HEK293 (cell line): ENCODE measurements around the gene PAQR5.

Experiments used
- CTCF ChIA-PET: fragments of 350-600 bp; formaldehyde crosslinking; extraction: SDS; loops from one replicate; lab custom pipeline; 2021; ENCODE audit warnings: antibody characterized with exemption; lab: Yijun Ruan, JAX
- POLR2A ChIA-PET: fragments of 300-600 bp; formaldehyde crosslinking; extraction: SDS; loops from one replicate; lab custom pipeline; 2020; ENCODE audit warnings: antibody characterized with exemption, inconsistent platforms; lab: Yijun Ruan, JAX
- H3K27ac ChIP-seq: fragments of 200-500 bp; sonication (Bioruptor generic); 2 replicates; pipeline ENCODE4 v1.5.1; 2014; ENCODE audit warnings: low read depth, low read length, control low read depth, inconsistent platforms; ENCODE audit errors: extremely low read depth
- H3K36me3 ChIP-seq, 2 experiments: fragments of 200-500 bp in 1 of 2; sonication (Bioruptor generic) in 1 of 2; 1 replicate in 1 of 2; 2 replicates in 1 of 2; pipeline ENCODE4 v1.5.1; 2014 to 2017; ENCODE audit warnings: inconsistent platforms in 2 of 2, low read length in 2 of 2; ENCODE audit not compliant: control insufficient read depth in 2 of 2, insufficient read depth in 1 of 2
- H3K4me1 ChIP-seq: fragments of 200-500 bp; sonication (Bioruptor generic); 2 replicates; pipeline ENCODE4 v1.5.1; 2014; ENCODE audit warnings: mild to moderate bottlenecking, low read length, inconsistent platforms; ENCODE audit not compliant: control insufficient read depth, insufficient read depth
- H3K4me3 ChIP-seq: 2 replicates; pipeline ENCODE4 v1.5.1; 2011; ENCODE audit warnings: low read depth, mild to moderate bottlenecking, control low read depth, low read length, moderate library complexity
- H3K9me3 ChIP-seq: fragments of 200-500 bp; sonication (Bioruptor generic); 2 replicates; pipeline ENCODE4 v1.5.1; 2014; ENCODE audit warnings: low read depth, low read length, inconsistent platforms; ENCODE audit not compliant: control insufficient read depth, insufficient read depth
- BCL11B ChIP-seq: fragments of 450-650 bp; formaldehyde crosslinking; IDR thresholded peaks from 2 replicates; pipeline ENCODE4 v1.5.1; 2016; ENCODE audit warnings: low read depth, missing biosample characterization, missing genetic modification characterization
- GLI2 ChIP-seq: fragments of 450-650 bp; formaldehyde crosslinking; IDR thresholded peaks from 2 replicates; pipeline ENCODE4; 2017; ENCODE audit warnings: missing biosample characterization, missing genetic modification characterization, low read depth, borderline replicate concordance
- GLI4 ChIP-seq: fragments of 450-650 bp; formaldehyde crosslinking; IDR thresholded peaks from 2 replicates; pipeline ENCODE4 v1.5.1; 2016; ENCODE audit warnings: missing biosample characterization, missing genetic modification characterization
- HOXC10 ChIP-seq: sonication (generic); formaldehyde crosslinking; IDR thresholded peaks from 2 replicates; pipeline ENCODE4 v1.8.1; 2023; ENCODE audit warnings: mild to moderate bottlenecking, missing genetic modification reagents
- HOXD13 ChIP-seq: sonication (generic); formaldehyde crosslinking; IDR thresholded peaks from 2 replicates; pipeline ENCODE4 v1.8.0; 2022; ENCODE audit warnings: missing genetic modification reagents, borderline replicate concordance
- IKZF3 ChIP-seq: fragments of 450-650 bp; IDR thresholded peaks from 2 replicates; pipeline ENCODE4 v1.5.0; 2018; ENCODE audit warnings: missing biosample characterization, mild to moderate bottlenecking, missing genetic modification characterization, moderate library complexity
- KLF1 ChIP-seq: fragments of 450-650 bp; formaldehyde crosslinking; IDR thresholded peaks from 2 replicates; pipeline ENCODE4 v1.5.1; 2016; ENCODE audit warnings: missing biosample characterization, missing genetic modification characterization
- KLF16 ChIP-seq: fragments of 450-650 bp; formaldehyde crosslinking; IDR thresholded peaks from 2 replicates; pipeline ENCODE4 v1.5.1; 2017; ENCODE audit warnings: missing biosample characterization, missing genetic modification characterization
- SCRT2 ChIP-seq: fragments of 450-650 bp; formaldehyde crosslinking; IDR thresholded peaks from 2 replicates; pipeline ENCODE4 v1.5.1; 2016; ENCODE audit warnings: missing biosample characterization, missing genetic modification characterization
- SP3 ChIP-seq: fragments of 450-650 bp; formaldehyde crosslinking; IDR thresholded peaks from 2 replicates; pipeline ENCODE4 v1.5.1; 2016; ENCODE audit warnings: missing biosample characterization, missing genetic modification characterization
- TSHZ1 ChIP-seq: fragments of 450-650 bp; formaldehyde crosslinking; IDR thresholded peaks from 2 replicates; pipeline ENCODE4 v1.5.1; 2016; ENCODE audit warnings: missing biosample characterization, missing genetic modification characterization, borderline replicate concordance
- YY1 ChIP-seq: fragments of 450-650 bp; formaldehyde crosslinking; IDR thresholded peaks from 2 replicates; pipeline ENCODE4 v1.5.1; 2018; ENCODE audit warnings: missing biosample characterization, missing genetic modification characterization
- ZBTB6 ChIP-seq: fragments of 450-650 bp; formaldehyde crosslinking; IDR thresholded peaks from 2 replicates; pipeline ENCODE4 v1.5.1; 2017; ENCODE audit warnings: missing biosample characterization, missing genetic modification characterization
- ZFP41 ChIP-seq: fragments of 450-650 bp; formaldehyde crosslinking; IDR thresholded peaks from 2 replicates; pipeline ENCODE4 v1.5.1; 2016; ENCODE audit warnings: missing biosample characterization, missing genetic modification characterization, borderline replicate concordance
- ZIC2 ChIP-seq: fragments of 450-650 bp; formaldehyde crosslinking; IDR thresholded peaks from 2 replicates; pipeline ENCODE4 v1.5.1; 2016; ENCODE audit warnings: missing biosample characterization, missing genetic modification characterization
- ZNF121 ChIP-seq: fragments of 450-650 bp; formaldehyde crosslinking; IDR thresholded peaks from 2 replicates; pipeline ENCODE4 v1.5.1; 2016; ENCODE audit warnings: missing biosample characterization, missing genetic modification characterization
- ZNF140 ChIP-seq: fragments of 450-650 bp; formaldehyde crosslinking; IDR thresholded peaks from 2 replicates; pipeline ENCODE4 v1.5.1; 2016; ENCODE audit warnings: missing biosample characterization, missing genetic modification characterization
- ZNF2 ChIP-seq: fragments of 450-650 bp; formaldehyde crosslinking; IDR thresholded peaks from 2 replicates; pipeline ENCODE4 v1.5.1; 2016; ENCODE audit warnings: missing biosample characterization, missing genetic modification characterization
- ZNF23 ChIP-seq: fragments of 450-650 bp; formaldehyde crosslinking; IDR thresholded peaks from 2 replicates; pipeline ENCODE4 v1.5.1; 2016; ENCODE audit warnings: missing biosample characterization, missing genetic modification characterization, borderline replicate concordance
- ZNF350 ChIP-seq: fragments of 450-650 bp; formaldehyde crosslinking; IDR thresholded peaks from 2 replicates; pipeline ENCODE4 v1.5.0; 2017; ENCODE audit warnings: missing biosample characterization, mild to moderate bottlenecking, missing genetic modification characterization
- ZNF354C ChIP-seq: fragments of 450-650 bp; formaldehyde crosslinking; IDR thresholded peaks from 2 replicates; pipeline ENCODE4 v1.5.1; 2016; ENCODE audit warnings: missing biosample characterization, missing genetic modification characterization, low read depth, borderline replicate concordance
- ZNF362 ChIP-seq: fragments of 450-650 bp; formaldehyde crosslinking; IDR thresholded peaks from 2 replicates; pipeline ENCODE4 v1.5.1; 2016; ENCODE audit warnings: missing biosample characterization, missing genetic modification characterization
- ZNF561 ChIP-seq: fragments of 450-650 bp; IDR thresholded peaks from 2 replicates; pipeline ENCODE4 v1.5.1; 2018; ENCODE audit warnings: missing biosample characterization, missing genetic modification characterization, borderline replicate concordance
- ZNF580 ChIP-seq: fragments of 450-650 bp; formaldehyde crosslinking; IDR thresholded peaks from 2 replicates; pipeline ENCODE4 v1.5.1; 2016; ENCODE audit warnings: missing biosample characterization, missing genetic modification characterization
- ZNF600 ChIP-seq: fragments of 450-650 bp; formaldehyde crosslinking; IDR thresholded peaks from 2 replicates; pipeline ENCODE4 v1.5.1; 2016; ENCODE audit warnings: missing biosample characterization, missing genetic modification characterization
- ZNF623 ChIP-seq: fragments of 450-650 bp; formaldehyde crosslinking; IDR thresholded peaks from 2 replicates; pipeline ENCODE4 v1.5.1; 2016; ENCODE audit warnings: missing biosample characterization, missing genetic modification characterization
- ZNF664 ChIP-seq: fragments of 450-650 bp; formaldehyde crosslinking; IDR thresholded peaks from 2 replicates; pipeline ENCODE4 v1.5.1; 2016; ENCODE audit warnings: missing biosample characterization, missing genetic modification characterization
- ZNF707 ChIP-seq: fragments of 450-650 bp; formaldehyde crosslinking; IDR thresholded peaks from 2 replicates; pipeline ENCODE4 v1.5.1; 2016; ENCODE audit warnings: missing biosample characterization, missing genetic modification characterization
- ZSCAN16 ChIP-seq: fragments of 450-650 bp; formaldehyde crosslinking; IDR thresholded peaks from 2 replicates; pipeline ENCODE4 v1.5.1; 2016; ENCODE audit warnings: missing biosample characterization, missing genetic modification characterization

The PAQR5 gene

GRCh38 chr15:69451951-69452691 lies 153.4 kb downstream of the PAQR5 start (continued):
- peak; percentile 71 for TF ChIP-seq ZNF121
- TF ChIP-seq YY1 (tag by site-specific recombination) = 0 out of 2 replicates have a peak, but pooled peaks have one; percentile 38
- TF ChIP-seq ZNF140 (tag by site-specific recombination) = no peak

- H3K4me3 ChIP-seq = peak within 1 kb of the TSS; percentile 89
- no peaks in the 10 kb centered on the region for H3K9me3 ChIP-seq
- H3K27ac ChIP-seq = peak within 1 kb of the TSS; percentile 78
- CTCF ChIA-PET = interaction anchor here (0.7 to 3.2 kb wide), 7 partner anchors 10 to 1117 kb away, joined by 3 to 29 read pairs (median 7); no protein-coding TSS in a partner anchor
- H3K4me1 ChIP-seq = peaks cover 10% of the 10 kb centered on the region
- POLR2A ChIA-PET = interaction anchor here (0.6 to 4.4 kb wide), 20 partner anchors 9 to 645 kb away, joined by 3 to 107 read pairs (median 4); partner anchors contain the start of genes ANP32A, GLCE and KIF23
- H3K36me3 ChIP-seq = peaks cover 47 to 55% of the 10 kb centered on the region in 2 experiments
- no peak for TF ChIP-seq ZNF354C (tag by site-specific recombination)
- no peak for TF ChIP-seq ZNF707 (tag by site-specific recombination)
- TF ChIP-seq TSHZ1 (tag by site-specific recombination) = no peak
- TF ChIP-seq KLF1 = peak; percentile 57; the same call in 1 of the 2 replicates
- TF ChIP-seq KLF16 (tag by site-specific recombination) = peak; percentile 94
- TF ChIP-seq ZNF664 (tag by site-specific recombination) = no peak
- TF ChIP-seq SCRT2 (tag by site-specific recombination) = peak; percentile 9; the same call in 1 of the 2 replicates
- TF ChIP-seq BCL11B (tag by site-specific recombination) = 0 out of 2 replicates have a peak, but pooled peaks have one; percentile 58
- TF ChIP-seq ZFP41 = peak; percentile 97; the same call in 1 of the 2 replicates
- no peak for TF ChIP-seq HOXC10 (CRISPR knock-in tag)
- no peak for TF ChIP-seq GLI2 (tag by site-specific recombination)
- peak; percentile 97 for TF ChIP-seq ZSCAN16 (tag by site-specific recombination)
- no peak for TF ChIP-seq ZNF350 (tag by site-specific recombination)
- peak; percentile 79 for TF ChIP-seq SP3 (tag by site-specific recombination)
- no peak for TF ChIP-seq ZIC2 (tag by site-specific recombination)
- TF ChIP-seq ZNF23 (tag by site-specific recombination) = peak; percentile 73; the same call in 1 of the 2 replicates
- TF ChIP-seq GLI4 = peak; percentile 92; the same call in 1 of the 2 replicates
- TF ChIP-seq ZBTB6 (tag by site-specific recombination) = peak; percentile 63; the same call in 1 of the 2 replicates
- no peak for TF ChIP-seq ZNF362 (tag by site-specific recombination)
- TF ChIP-seq IKZF3 = no peak
- no peak for TF ChIP-seq ZNF600
- TF ChIP-seq HOXD13 (CRISPR knock-in tag) = no peak
- peak; percentile 80 for TF ChIP-seq ZNF580 (tag by site-specific recombination)
- peak; percentile 17; the same call in 1 of the 2 replicates for TF ChIP-seq ZNF623
- TF ChIP-seq ZNF2 (tag by site-specific recombination) = peak; percentile 98
- TF ChIP-seq ZNF561 (tag by site-specific recombination) = peak; percentile 90
Measured at GRCh38 chr15:69452692-69453521, 154.2 kb downstream of the PAQR5 start, which contains the start of gene RPLP1. Gene RPLP1 (plus strand): TSS chr15:69452818. CDS start chr15:69452949, 131 bp downstream.
